Measurements from ENCODE around the gene CNOT3.
"Not testable (repeated sequence)": the region's sequence is repeated elsewhere in the genome, so short reads cannot be mapped to it uniquely, and the experiment has no call there.

Gene CNOT3

GRCh38 chr19:54172471-54173358, 35.2 kb downstream of the CNOT3 start, which contains the start of gene TMC4:
TMC4 (minus strand) TSS chr19:54173160; CDS start chr19:54173117, 43 bp downstream.
- DNase-seq = no peak

- no peak for DNase-seq
These were observed 35.8 kb downstream of the CNOT3 start for GRCh38 chr19:54173359-54173699.

- DNase-seq = no peak
These were observed 36.6 kb downstream of the CNOT3 start for GRCh38 chr19:54173951-54174834.

- peak; percentile 42 for DNase-seq
These were observed 41.2 kb downstream of the CNOT3 start for GRCh38 chr19:54178581-54179261.

- no peak for DNase-seq
These were observed 41.8 kb downstream of the CNOT3 start for GRCh38 chr19:54179262-54179852.

- peak; percentile 73 for DNase-seq
These were observed 42.4 kb downstream of the CNOT3 start for GRCh38 chr19:54179921-54180461.

- no peak for DNase-seq
These were observed 43.1 kb downstream of the CNOT3 start for GRCh38 chr19:54180691-54181091.

GRCh38 chr19:54181894-54182293, 44.3 kb downstream of the CNOT3 start:
- DNase-seq = not testable (repeated sequence)

- DNase-seq = no peak
These were observed 45.9 kb downstream of the CNOT3 start for GRCh38 chr19:54183431-54183830.

GRCh38 chr19:54186351-54186750, 48.8 kb downstream of the CNOT3 start:
- DNase-seq = no peak

- no peak for DNase-seq
These were observed 49.4 kb downstream of the CNOT3 start for GRCh38 chr19:54186934-54187381.

GRCh38 chr19:54188215-54188871, 50.8 kb downstream of the CNOT3 start:
- DNase-seq = peak; percentile 41

GRCh38 chr19:54189145-54189734, 51.7 kb downstream of the CNOT3 start, which contains the start of gene MBOAT7:
MBOAT7 (minus strand) TSS chr19:54189580; CDS start chr19:54188508, 1,072 bp downstream.
- no peak for DNase-seq

GRCh38 chr19:54189735-54190502, 52.4 kb downstream of the CNOT3 start:
- DNase-seq = peak; percentile 100

GRCh38 chr19:54190503-54191010, 53.0 kb downstream of the CNOT3 start:
- DNase-seq = peak; percentile 100

- peak; percentile 76 for DNase-seq
These were observed 53.6 kb downstream of the CNOT3 start, which contains the start of gene TSEN34 for GRCh38 chr19:54191011-54191810. TSEN34 (plus strand) TSS chr19:54191308; CDS start chr19:54191365, 57 bp downstream.

- DNase-seq = no peak
These were observed 54.4 kb downstream of the CNOT3 start for GRCh38 chr19:54191811-54192453.

GRCh38 chr19:54193011-54193410, 55.4 kb downstream of the CNOT3 start:
- no peak for DNase-seq
